HG03460 (cell line): Measurements from ENCODE around the gene PTPRO.

Experiments used
- ATAC-seq: cut with Tn5 transposase; IDR thresholded peaks from one replicate; pipeline ENCODE4 v1.9.1; 2021; ENCODE audit not compliant: unreplicated experiment

The PTPRO gene

DNA sequence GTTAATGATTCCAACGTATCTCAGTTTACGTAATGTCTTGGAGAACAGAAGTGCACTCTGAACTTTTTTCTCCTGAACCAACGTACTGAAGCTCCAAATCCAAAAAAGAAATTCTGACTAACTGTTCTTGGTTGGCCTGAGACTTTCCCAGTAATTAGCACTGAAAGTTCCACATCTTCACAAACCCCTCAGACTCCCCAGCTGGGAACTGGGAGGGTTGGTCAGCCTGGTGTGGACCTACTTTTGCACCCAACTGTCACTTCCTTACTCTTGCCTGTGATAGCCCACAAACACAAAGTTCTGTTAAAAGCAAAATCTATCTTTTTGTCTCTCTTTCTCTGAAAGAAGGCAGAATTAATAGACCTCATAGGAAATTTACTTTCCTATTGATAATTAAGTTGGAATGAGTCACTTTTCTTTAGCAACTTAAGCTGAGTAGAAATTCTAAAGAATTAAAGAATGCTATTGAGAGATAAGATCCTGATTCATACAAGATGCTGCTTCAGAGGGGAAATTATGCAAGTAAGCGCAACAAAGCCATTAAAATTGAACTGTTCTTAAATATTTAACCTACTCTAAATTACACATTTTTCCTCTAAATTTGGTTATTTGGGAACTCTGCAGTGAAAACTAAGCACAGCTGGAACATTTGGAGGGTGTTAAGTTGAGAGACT, 311.8 kb downstream of the PTPRO start:
- ATAC-seq = no peak

DNA sequence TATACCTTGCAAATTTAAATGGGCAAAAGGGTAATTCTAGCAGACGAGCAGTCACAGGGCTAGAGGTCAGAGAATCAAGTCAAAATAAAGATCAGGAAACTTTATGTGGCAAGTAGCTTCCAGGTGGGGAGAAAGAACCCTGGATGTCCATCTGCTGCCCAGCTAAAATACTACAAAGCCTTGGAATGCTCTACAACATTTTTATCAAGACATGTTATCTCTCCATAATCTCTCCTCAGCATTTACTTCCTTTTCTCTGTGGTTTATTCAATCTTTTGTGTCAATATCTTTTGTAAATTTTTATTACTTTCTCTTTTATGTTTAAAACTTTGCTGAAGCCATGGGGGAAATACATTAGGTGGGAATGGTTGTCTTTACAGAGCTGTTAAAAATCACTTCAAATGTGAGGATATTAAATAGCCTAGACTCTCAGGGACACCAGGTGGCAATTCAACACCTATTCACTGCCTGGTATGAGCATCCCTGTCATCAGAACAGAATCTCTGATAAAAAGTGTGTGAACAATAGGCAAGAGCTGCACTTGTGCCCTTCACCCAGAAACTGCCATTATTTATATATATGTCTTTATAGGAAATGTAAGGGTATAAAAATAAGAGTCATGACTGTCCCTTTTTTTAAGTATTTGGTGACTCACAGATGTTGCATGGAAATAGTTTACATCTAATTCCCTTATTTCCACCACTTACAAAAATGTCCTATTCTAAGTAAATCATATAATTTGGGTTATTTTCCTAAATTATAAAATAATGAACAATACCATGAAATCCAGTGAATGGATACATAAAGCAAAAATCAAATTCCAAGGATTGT, 314.0 kb downstream of the PTPRO start:
- no peak for ATAC-seq

DNA sequence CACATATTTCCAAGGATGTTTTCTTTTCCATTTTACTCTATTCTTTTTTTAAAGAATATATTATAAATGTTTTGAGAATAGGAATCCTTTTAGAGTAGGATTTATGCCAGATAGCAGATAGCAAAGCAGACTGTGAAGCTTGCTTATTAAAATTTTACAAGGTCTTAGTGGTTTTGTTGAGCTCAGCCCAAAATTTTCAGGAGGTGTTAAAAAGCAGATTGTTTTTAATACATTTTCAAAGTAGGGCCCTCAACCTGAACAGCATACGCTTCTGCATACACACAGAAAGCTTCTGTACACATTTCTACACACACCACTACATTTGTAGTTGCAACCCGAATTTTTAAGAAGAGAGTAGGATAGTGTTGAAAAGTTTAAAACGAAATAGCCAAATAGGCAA, 315.9 kb downstream of the PTPRO start:
- ATAC-seq = no peak

DNA sequence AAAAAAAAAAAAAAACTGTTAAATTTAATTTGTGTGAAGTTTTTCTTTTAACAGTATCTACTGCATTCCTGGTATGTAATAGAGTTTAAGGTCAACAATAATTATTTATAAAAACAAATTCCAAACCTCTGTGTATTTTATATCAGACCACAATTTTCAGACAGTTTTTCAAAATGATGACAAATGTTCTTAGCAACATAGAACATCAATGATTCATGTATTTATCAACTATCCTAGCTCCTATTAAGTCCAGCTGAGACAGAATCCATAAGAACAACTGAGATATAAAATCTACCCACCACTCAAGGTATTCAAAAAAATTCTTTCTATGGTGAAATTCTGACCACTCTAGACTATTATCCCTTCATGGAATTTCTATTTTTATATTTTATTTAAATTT, 322.4 kb downstream of the PTPRO start:
- no peak for ATAC-seq

DNA sequence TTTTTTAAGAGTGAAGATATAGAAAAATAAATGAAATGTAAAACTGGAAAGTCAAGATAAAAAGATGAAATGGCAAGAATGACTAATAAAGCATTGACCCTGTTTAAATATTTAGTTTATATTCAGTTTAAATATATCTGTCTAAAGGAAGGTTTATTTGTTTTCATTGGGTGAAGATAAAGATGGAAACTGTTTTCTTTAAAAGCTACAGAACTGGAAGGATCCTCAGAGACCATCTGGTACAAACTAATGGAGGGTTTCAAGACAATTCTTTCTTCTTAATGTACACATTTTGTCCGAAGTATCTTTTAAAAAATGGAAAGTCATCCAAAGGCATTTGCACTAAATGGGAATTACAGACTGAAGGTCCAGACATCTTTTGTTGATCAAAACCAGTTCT, 324.3 kb downstream of the PTPRO start:
- ATAC-seq = no peak
